Renal cortical epithelial cell (primary cell): ENCODE data around the gene ZSCAN20. TPM values are rescaled to one million over a fixed set of nuclear protein-coding genes. Genes with fewer than 3 reads are reported as not detected.

Experiments used
- DNase-seq: peaks from one replicate; pipeline ENCODE4 v3.0.0-alpha.2; 2011; ENCODE audit warnings: low read depth
- total RNA-seq: library from RNA; depleted of rRNA; stranded (reverse); fragments of >200 nt; gene quantifications from 2 replicates; pipeline ENCODE4 v1.2.3, GENCODE V29; 2014

Gene ZSCAN20
- total RNA-seq, 1 donor from 2014 or later: 15.9 TPM

GRCh38 chr1:33443705-33444180, 28.7 kb upstream of the ZSCAN20 start:
- DNase-seq: no peak

- DNase-seq: no peak
Measured at GRCh38 chr1:33445108-33445507, 27.3 kb upstream of the ZSCAN20 start.

GRCh38 chr1:33446590-33446989, 25.9 kb upstream of the ZSCAN20 start:
- DNase-seq: no peak

- no peak for DNase-seq
Measured at GRCh38 chr1:33454646-33455282, 17.7 kb upstream of the ZSCAN20 start.

- peak; percentile 89 for DNase-seq
Measured at GRCh38 chr1:33455539-33456501, 16.6 kb upstream of the ZSCAN20 start.

- DNase-seq: no peak
Measured at GRCh38 chr1:33456502-33456886, 16.0 kb upstream of the ZSCAN20 start.

- peak; percentile 41 for DNase-seq
Measured at GRCh38 chr1:33459691-33460090, 12.8 kb upstream of the ZSCAN20 start.

GRCh38 chr1:33460144-33460543, 12.3 kb upstream of the ZSCAN20 start:
- DNase-seq: peak; percentile 23

- peak; percentile 27 for DNase-seq
Measured at GRCh38 chr1:33460947-33461629, 11.4 kb upstream of the ZSCAN20 start.

- DNase-seq: no peak
Measured at GRCh38 chr1:33462405-33463164, 9.9 kb upstream of the ZSCAN20 start.

GRCh38 chr1:33464552-33464951, 7.9 kb upstream of the ZSCAN20 start:
- no peak for DNase-seq

- DNase-seq: no peak
Measured at GRCh38 chr1:33465316-33465715, 7.1 kb upstream of the ZSCAN20 start.

- no peak for DNase-seq
Measured at GRCh38 chr1:33466159-33466558, 6.3 kb upstream of the ZSCAN20 start.

- no peak for DNase-seq
Measured at GRCh38 chr1:33468011-33468410, 4.4 kb upstream of the ZSCAN20 start.

GRCh38 chr1:33468531-33468930, 3.9 kb upstream of the ZSCAN20 start:
- no peak for DNase-seq

GRCh38 chr1:33468967-33469366, 3.5 kb upstream of the ZSCAN20 start:
- no peak for DNase-seq

GRCh38 chr1:33469691-33470090, 2.8 kb upstream of the ZSCAN20 start:
- no peak for DNase-seq

- DNase-seq: peak; percentile 65
Measured at GRCh38 chr1:33470495-33471012, 1.9 kb upstream of the ZSCAN20 start.

GRCh38 chr1:33471416-33471815, 1.0 kb upstream of the ZSCAN20 start:
- DNase-seq: no peak

GRCh38 chr1:33473900-33474299, 1.5 kb downstream of the ZSCAN20 start:
- peak; percentile 50 for DNase-seq

GRCh38 chr1:33477451-33477850, 5.0 kb downstream of the ZSCAN20 start:
- DNase-seq: no peak
